NCI-H345 treated with DMSO at 0.1 percent for 48 hours (cell line): ENCODE data around the gene DIABLO.

Experiments
- DNase-seq: peaks from one replicate; lab custom pipeline; 2025; ENCODE audit not compliant: unreplicated experiment; lab: John Stamatoyannopoulos, UW

Gene DIABLO

GRCh38 chr12:122158700-122159285 is 67.1 kb downstream of the DIABLO start:
- no peak for DNase-seq
